HCT116 (cell line): ENCODE data around the gene FADD.

Experiments
- CEBPB ChIP-seq: IDR thresholded peaks from 2 replicates; pipeline ENCODE4 v1.6.1; 2012; ENCODE audit warnings: low read depth
- EGR1 ChIP-seq: IDR thresholded peaks from 2 replicates; pipeline ENCODE4 v1.6.1; 2012; ENCODE audit warnings: low read depth
- EZH2 ChIP-seq: fragments of 200-600 bp; sonication (generic); IDR thresholded peaks from 2 replicates; pipeline ENCODE4 v1.6.1; 2017; ENCODE audit warnings: antibody characterized with exemption, mixed run types
- EZH2phosphoT487 ChIP-seq: fragments of 200-600 bp; IDR thresholded peaks from 2 replicates; pipeline ENCODE4 v1.6.1; 2018; ENCODE audit warnings: antibody characterized with exemption, borderline replicate concordance
- POLR2A ChIP-seq: IDR thresholded peaks from 2 replicates; pipeline ENCODE4 v1.7.0; 2011; ENCODE audit warnings: borderline replicate concordance; ENCODE audit not compliant: insufficient read depth, insufficient read length; ENCODE audit errors: extremely low read depth
- POLR2AphosphoS5 ChIP-seq: IDR thresholded peaks from 2 replicates; pipeline ENCODE4 v1.6.1; 2011; ENCODE audit warnings: mild to moderate bottlenecking, low read depth, low read length, moderate library complexity
- SIN3A ChIP-seq: IDR thresholded peaks from 2 replicates; pipeline ENCODE4 v1.6.1; 2012; ENCODE audit warnings: low read depth
- SRF ChIP-seq: IDR thresholded peaks from 2 replicates; pipeline ENCODE4 v1.6.1; 2012; ENCODE audit warnings: low read depth
- TCF7L2 ChIP-seq: IDR thresholded peaks from 2 replicates; pipeline ENCODE4 v1.7.0; 2011; ENCODE audit warnings: borderline replicate concordance, inconsistent platforms; ENCODE audit not compliant: insufficient read depth, insufficient read length; ENCODE audit errors: extremely low read depth
- ZNF274 ChIP-seq: fragments of 200-500 bp; sonication (Bioruptor generic); IDR thresholded peaks from 2 replicates; pipeline ENCODE4 v1.6.1; 2014; ENCODE audit warnings: mild to moderate bottlenecking, low read depth, low read length, inconsistent platforms
- TF ChIP-seq, protein P1 (sequence below), 3 experiments: fragments of 200-600 bp in 1 of 3; sonication (generic) in 1 of 3; IDR thresholded peaks in 2 of 3; conservative IDR thresholded peaks in 1 of 3; 2 replicates each; pipeline ENCODE4 v1.5.1; 2012 to 2017; ENCODE audit warnings: low read depth in 2 of 3, low read length in 2 of 3, antibody characterized with exemption in 1 of 3, borderline replicate concordance in 1 of 3, control low read depth in 1 of 3, mild to moderate bottlenecking in 1 of 3, mixed read lengths in 1 of 3, mixed run types in 1 of 3, moderate library complexity in 1 of 3; ENCODE audit not compliant: insufficient read depth in 1 of 3
- TF ChIP-seq, protein P2 (sequence below): IDR thresholded peaks from 2 replicates; pipeline ENCODE4 v1.6.1; 2012
- TF ChIP-seq, protein P3 (sequence below): IDR thresholded peaks from 2 replicates; pipeline ENCODE4 v1.6.1; 2011; ENCODE audit warnings: mild to moderate bottlenecking, low read length, moderate library complexity; ENCODE audit not compliant: insufficient replicate concordance; ENCODE audit errors: extremely low read depth
- TF ChIP-seq, protein P4 (sequence below): IDR thresholded peaks from 2 replicates; pipeline ENCODE4 v1.6.1; 2012; ENCODE audit warnings: low read depth

DNA sequence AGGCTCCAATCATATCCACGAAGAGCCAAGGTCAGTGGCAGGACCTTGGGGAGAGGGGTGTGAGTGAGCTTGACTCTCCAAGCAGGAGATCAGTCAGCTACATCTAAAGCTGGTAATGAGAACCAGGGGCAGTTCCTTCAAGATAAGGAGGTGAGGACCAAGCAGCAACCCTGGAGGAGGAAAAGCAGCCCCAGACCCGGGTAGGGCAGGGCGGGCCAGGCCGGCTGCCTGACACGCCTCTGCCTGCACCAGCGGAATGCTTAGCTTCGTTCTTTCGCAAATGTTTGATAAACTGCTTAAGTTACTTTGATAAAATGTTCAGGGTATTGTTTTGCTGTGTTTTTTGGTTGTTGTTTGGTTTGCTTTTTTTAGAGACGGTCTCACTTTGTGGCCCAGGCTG is 18.7 kb upstream of the FADD start:
- TF ChIP-seq POLR2A (no peak), TCF7L2 (no peak), POLR2AphosphoS5 (no peak), ZNF274 (no peak), EGR1 (no peak), EZH2phosphoT487 (no peak), SIN3A (no peak), SRF (no peak), EZH2 (no peak), CEBPB (no peak)
- TF ChIP-seq, protein P1, sequence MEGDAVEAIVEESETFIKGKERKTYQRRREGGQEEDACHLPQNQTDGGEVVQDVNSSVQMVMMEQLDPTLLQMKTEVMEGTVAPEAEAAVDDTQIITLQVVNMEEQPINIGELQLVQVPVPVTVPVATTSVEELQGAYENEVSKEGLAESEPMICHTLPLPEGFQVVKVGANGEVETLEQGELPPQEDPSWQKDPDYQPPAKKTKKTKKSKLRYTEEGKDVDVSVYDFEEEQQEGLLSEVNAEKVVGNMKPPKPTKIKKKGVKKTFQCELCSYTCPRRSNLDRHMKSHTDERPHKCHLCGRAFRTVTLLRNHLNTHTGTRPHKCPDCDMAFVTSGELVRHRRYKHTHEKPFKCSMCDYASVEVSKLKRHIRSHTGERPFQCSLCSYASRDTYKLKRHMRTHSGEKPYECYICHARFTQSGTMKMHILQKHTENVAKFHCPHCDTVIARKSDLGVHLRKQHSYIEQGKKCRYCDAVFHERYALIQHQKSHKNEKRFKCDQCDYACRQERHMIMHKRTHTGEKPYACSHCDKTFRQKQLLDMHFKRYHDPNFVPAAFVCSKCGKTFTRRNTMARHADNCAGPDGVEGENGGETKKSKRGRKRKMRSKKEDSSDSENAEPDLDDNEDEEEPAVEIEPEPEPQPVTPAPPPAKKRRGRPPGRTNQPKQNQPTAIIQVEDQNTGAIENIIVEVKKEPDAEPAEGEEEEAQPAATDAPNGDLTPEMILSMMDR (IDR thresholded peaks at IDR 0.05 in 2 of 3, conservative IDR thresholded peaks at IDR 0.05 in 1 of 3; ENCODE audit: borderline replicate concordance in 1 of 3, insufficient read depth in 1 of 3, low read depth in 2 of 3, low read length in 2 of 3) = no peak
- TF ChIP-seq, protein P2, sequence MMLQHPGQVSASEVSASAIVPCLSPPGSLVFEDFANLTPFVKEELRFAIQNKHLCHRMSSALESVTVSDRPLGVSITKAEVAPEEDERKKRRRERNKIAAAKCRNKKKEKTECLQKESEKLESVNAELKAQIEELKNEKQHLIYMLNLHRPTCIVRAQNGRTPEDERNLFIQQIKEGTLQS = no peak
- TF ChIP-seq, protein P3, sequence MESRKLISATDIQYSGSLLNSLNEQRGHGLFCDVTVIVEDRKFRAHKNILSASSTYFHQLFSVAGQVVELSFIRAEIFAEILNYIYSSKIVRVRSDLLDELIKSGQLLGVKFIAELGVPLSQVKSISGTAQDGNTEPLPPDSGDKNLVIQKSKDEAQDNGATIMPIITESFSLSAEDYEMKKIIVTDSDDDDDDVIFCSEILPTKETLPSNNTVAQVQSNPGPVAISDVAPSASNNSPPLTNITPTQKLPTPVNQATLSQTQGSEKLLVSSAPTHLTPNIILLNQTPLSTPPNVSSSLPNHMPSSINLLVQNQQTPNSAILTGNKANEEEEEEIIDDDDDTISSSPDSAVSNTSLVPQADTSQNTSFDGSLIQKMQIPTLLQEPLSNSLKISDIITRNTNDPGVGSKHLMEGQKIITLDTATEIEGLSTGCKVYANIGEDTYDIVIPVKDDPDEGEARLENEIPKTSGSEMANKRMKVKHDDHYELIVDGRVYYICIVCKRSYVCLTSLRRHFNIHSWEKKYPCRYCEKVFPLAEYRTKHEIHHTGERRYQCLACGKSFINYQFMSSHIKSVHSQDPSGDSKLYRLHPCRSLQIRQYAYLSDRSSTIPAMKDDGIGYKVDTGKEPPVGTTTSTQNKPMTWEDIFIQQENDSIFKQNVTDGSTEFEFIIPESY = no peak
- TF ChIP-seq, protein P4, sequence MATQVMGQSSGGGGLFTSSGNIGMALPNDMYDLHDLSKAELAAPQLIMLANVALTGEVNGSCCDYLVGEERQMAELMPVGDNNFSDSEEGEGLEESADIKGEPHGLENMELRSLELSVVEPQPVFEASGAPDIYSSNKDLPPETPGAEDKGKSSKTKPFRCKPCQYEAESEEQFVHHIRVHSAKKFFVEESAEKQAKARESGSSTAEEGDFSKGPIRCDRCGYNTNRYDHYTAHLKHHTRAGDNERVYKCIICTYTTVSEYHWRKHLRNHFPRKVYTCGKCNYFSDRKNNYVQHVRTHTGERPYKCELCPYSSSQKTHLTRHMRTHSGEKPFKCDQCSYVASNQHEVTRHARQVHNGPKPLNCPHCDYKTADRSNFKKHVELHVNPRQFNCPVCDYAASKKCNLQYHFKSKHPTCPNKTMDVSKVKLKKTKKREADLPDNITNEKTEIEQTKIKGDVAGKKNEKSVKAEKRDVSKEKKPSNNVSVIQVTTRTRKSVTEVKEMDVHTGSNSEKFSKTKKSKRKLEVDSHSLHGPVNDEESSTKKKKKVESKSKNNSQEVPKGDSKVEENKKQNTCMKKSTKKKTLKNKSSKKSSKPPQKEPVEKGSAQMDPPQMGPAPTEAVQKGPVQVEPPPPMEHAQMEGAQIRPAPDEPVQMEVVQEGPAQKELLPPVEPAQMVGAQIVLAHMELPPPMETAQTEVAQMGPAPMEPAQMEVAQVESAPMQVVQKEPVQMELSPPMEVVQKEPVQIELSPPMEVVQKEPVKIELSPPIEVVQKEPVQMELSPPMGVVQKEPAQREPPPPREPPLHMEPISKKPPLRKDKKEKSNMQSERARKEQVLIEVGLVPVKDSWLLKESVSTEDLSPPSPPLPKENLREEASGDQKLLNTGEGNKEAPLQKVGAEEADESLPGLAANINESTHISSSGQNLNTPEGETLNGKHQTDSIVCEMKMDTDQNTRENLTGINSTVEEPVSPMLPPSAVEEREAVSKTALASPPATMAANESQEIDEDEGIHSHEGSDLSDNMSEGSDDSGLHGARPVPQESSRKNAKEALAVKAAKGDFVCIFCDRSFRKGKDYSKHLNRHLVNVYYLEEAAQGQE = no peak
